Measurements from ENCODE around the gene NFKBIL1.

DNA sequence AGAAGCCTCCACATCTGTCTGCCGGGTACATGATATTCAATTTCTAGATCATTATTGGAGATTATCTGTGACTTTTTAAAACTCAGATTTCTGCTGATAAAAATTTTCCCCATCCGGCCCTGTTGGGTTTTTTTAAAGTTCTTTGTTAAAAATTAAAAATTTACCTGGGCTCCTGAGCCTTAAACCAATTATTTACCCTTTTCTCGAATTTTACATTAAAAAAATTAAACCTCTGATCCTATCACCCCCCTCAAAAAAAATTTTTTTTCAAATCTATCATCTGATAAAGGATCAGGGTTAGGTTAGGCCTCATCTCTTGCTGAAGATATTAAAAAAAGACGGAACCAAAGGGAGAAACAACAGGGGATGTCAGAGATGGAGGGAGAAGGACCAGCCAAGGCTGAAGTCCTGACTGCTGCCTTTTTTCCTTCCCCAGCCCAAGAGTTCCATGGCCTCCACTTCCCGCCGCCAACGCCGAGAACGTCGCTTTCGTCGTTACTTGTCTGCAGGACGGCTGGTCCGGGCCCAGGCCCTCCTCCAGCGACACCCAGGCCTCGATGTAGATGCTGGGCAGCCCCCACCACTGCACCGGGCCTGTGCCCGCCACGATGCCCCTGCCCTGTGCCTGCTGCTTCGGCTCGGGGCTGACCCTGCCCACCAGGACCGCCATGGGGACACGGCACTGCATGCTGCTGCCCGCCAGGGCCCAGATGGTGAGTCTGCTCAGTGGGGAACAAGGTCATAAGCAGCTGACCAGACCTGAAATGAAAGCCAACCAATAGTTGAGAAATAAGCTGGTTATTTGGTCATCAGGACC, 527 bp downstream of the NFKBIL1 start:
- TF ChIP-seq, protein P1, sequence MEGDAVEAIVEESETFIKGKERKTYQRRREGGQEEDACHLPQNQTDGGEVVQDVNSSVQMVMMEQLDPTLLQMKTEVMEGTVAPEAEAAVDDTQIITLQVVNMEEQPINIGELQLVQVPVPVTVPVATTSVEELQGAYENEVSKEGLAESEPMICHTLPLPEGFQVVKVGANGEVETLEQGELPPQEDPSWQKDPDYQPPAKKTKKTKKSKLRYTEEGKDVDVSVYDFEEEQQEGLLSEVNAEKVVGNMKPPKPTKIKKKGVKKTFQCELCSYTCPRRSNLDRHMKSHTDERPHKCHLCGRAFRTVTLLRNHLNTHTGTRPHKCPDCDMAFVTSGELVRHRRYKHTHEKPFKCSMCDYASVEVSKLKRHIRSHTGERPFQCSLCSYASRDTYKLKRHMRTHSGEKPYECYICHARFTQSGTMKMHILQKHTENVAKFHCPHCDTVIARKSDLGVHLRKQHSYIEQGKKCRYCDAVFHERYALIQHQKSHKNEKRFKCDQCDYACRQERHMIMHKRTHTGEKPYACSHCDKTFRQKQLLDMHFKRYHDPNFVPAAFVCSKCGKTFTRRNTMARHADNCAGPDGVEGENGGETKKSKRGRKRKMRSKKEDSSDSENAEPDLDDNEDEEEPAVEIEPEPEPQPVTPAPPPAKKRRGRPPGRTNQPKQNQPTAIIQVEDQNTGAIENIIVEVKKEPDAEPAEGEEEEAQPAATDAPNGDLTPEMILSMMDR (IDR thresholded peaks at IDR 0.05) = no peak
- no peak for TF ChIP-seq POLR2A (IDR thresholded peaks at IDR 0.05; ENCODE audit: low read length)
